Mucosa of stomach (tissue), 1 donor: ENCODE results near the gene LAMA3.

ENCODE experiments used
- H3K27me3 ChIP-seq: one replicate; pipeline ENCODE4 v1.7.0; 2013; ENCODE audit warnings: mild to moderate bottlenecking, low read length; ENCODE audit not compliant: control insufficient read depth, insufficient read depth
- H3K36me3 ChIP-seq: one replicate; pipeline ENCODE4 v1.7.0; 2013; ENCODE audit warnings: low read length; ENCODE audit not compliant: control insufficient read depth, insufficient read depth
- H3K4me1 ChIP-seq: one replicate; pipeline ENCODE4 v1.7.0; 2013; ENCODE audit warnings: mild to moderate bottlenecking, low read length; ENCODE audit not compliant: control insufficient read depth, insufficient read depth
- H3K4me3 ChIP-seq: one replicate; pipeline ENCODE4 v1.7.0; 2013; ENCODE audit warnings: low read length
- H3K9ac ChIP-seq: one replicate; pipeline ENCODE4 v1.7.0; 2013; ENCODE audit warnings: mild to moderate bottlenecking, low read length, moderate library complexity
- H3K9me3 ChIP-seq: one replicate; pipeline ENCODE4 v1.7.0; 2013; ENCODE audit warnings: mild to moderate bottlenecking, low read length, moderate library complexity; ENCODE audit not compliant: control insufficient read depth
- donor health status: Pancreatic carcinoma.

The LAMA3 gene

GRCh38 chr18:23743733-23744333 lies 54.6 kb downstream of the LAMA3 start:
- no peak overlapping the region for H3K4me3 ChIP-seq
- peaks cover 6% of the 10 kb centered on the region for H3K4me1 ChIP-seq
- no peaks in the 10 kb centered on the region for H3K36me3 ChIP-seq
- H3K27me3 ChIP-seq, result no peaks in the 10 kb centered on the region
- H3K9me3 ChIP-seq, result no peaks in the 10 kb centered on the region
- H3K9ac ChIP-seq, result no peak overlapping the region

GRCh38 chr18:23745366-23745765 lies 56.1 kb downstream of the LAMA3 start:
- Histone ChIP-seq H3K4me1 (no peaks in the 10 kb centered on the region), H3K36me3 (no peaks in the 10 kb centered on the region), H3K27me3 (no peaks in the 10 kb centered on the region), H3K9me3 (no peaks in the 10 kb centered on the region), H3K9ac (no peak overlapping the region), H3K4me3 (no peak overlapping the region)

- H3K9ac ChIP-seq, result no peak overlapping the region
- H3K36me3 ChIP-seq, result no peaks in the 10 kb centered on the region
- H3K27me3 ChIP-seq, result no peaks in the 10 kb centered on the region
- H3K4me3 ChIP-seq, result no peak overlapping the region
- no peaks in the 10 kb centered on the region for H3K9me3 ChIP-seq
- H3K4me1 ChIP-seq, result no peaks in the 10 kb centered on the region
Measured at GRCh38 chr18:23746851-23747250, 57.6 kb downstream of the LAMA3 start.

GRCh38 chr18:23752363-23752762 lies 63.1 kb downstream of the LAMA3 start:
- Histone ChIP-seq H3K27me3 (no peaks in the 10 kb centered on the region), H3K4me1 (no peaks in the 10 kb centered on the region), H3K9me3 (no peaks in the 10 kb centered on the region), H3K9ac (no peak overlapping the region), H3K4me3 (no peak overlapping the region), H3K36me3 (no peaks in the 10 kb centered on the region)

GRCh38 chr18:23752796-23753195 lies 63.5 kb downstream of the LAMA3 start:
- H3K36me3 ChIP-seq, result no peaks in the 10 kb centered on the region
- no peak overlapping the region for H3K9ac ChIP-seq
- H3K9me3 ChIP-seq, result no peaks in the 10 kb centered on the region
- H3K27me3 ChIP-seq, result no peaks in the 10 kb centered on the region
- H3K4me3 ChIP-seq, result no peak overlapping the region
- H3K4me1 ChIP-seq, result no peaks in the 10 kb centered on the region

GRCh38 chr18:23756590-23757436 lies 67.6 kb downstream of the LAMA3 start:
- Histone ChIP-seq H3K4me3 (no peak overlapping the region), H3K9me3 (no peaks in the 10 kb centered on the region), H3K4me1 (no peaks in the 10 kb centered on the region), H3K9ac (no peak overlapping the region), H3K27me3 (no peaks in the 10 kb centered on the region), H3K36me3 (no peaks in the 10 kb centered on the region)

- H3K4me3 ChIP-seq, result no peak overlapping the region
- H3K27me3 ChIP-seq, result no peaks in the 10 kb centered on the region
- no peaks in the 10 kb centered on the region for H3K4me1 ChIP-seq
- H3K9ac ChIP-seq, result no peak overlapping the region
- H3K36me3 ChIP-seq, result no peaks in the 10 kb centered on the region
- no peaks in the 10 kb centered on the region for H3K9me3 ChIP-seq
Measured at GRCh38 chr18:23757437-23757733, 68.1 kb downstream of the LAMA3 start.

- Histone ChIP-seq H3K9me3 (no peaks in the 10 kb centered on the region), H3K27me3 (no peaks in the 10 kb centered on the region), H3K9ac (no peak overlapping the region), H3K4me3 (no peak overlapping the region), H3K4me1 (no peaks in the 10 kb centered on the region), H3K36me3 (no peaks in the 10 kb centered on the region)
Measured at GRCh38 chr18:23758281-23758680, 69.0 kb downstream of the LAMA3 start.

- H3K27me3 ChIP-seq, result no peaks in the 10 kb centered on the region
- H3K9me3 ChIP-seq, result no peaks in the 10 kb centered on the region
- no peaks in the 10 kb centered on the region for H3K4me1 ChIP-seq
- no peak overlapping the region for H3K4me3 ChIP-seq
- H3K9ac ChIP-seq, result no peak overlapping the region
- no peaks in the 10 kb centered on the region for H3K36me3 ChIP-seq
Measured at GRCh38 chr18:23761941-23762340, 72.7 kb downstream of the LAMA3 start.

GRCh38 chr18:23763343-23763742 lies 74.1 kb downstream of the LAMA3 start:
- no peak overlapping the region for H3K4me3 ChIP-seq
- H3K9me3 ChIP-seq, result no peaks in the 10 kb centered on the region
- H3K36me3 ChIP-seq, result no peaks in the 10 kb centered on the region
- no peaks in the 10 kb centered on the region for H3K27me3 ChIP-seq
- no peaks in the 10 kb centered on the region for H3K4me1 ChIP-seq
- no peak overlapping the region for H3K9ac ChIP-seq

GRCh38 chr18:23765931-23766330 lies 76.7 kb downstream of the LAMA3 start:
- H3K4me3 ChIP-seq, result no peak overlapping the region
- H3K36me3 ChIP-seq, result no peaks in the 10 kb centered on the region
- no peaks in the 10 kb centered on the region for H3K4me1 ChIP-seq
- no peaks in the 10 kb centered on the region for H3K9me3 ChIP-seq
- no peak overlapping the region for H3K9ac ChIP-seq
- H3K27me3 ChIP-seq, result no peaks in the 10 kb centered on the region

GRCh38 chr18:23772327-23773024 lies 83.2 kb downstream of the LAMA3 start:
- no peak overlapping the region for H3K4me3 ChIP-seq
- no peaks in the 10 kb centered on the region for H3K27me3 ChIP-seq
- H3K4me1 ChIP-seq, result no peaks in the 10 kb centered on the region
- no peaks in the 10 kb centered on the region for H3K36me3 ChIP-seq
- no peak overlapping the region for H3K9ac ChIP-seq
- H3K9me3 ChIP-seq, result no peaks in the 10 kb centered on the region
